GM19372 (cell line): ENCODE data around the gene OCIAD2.
"Not testable (repeated sequence)": the region's sequence is repeated elsewhere in the genome, so short reads cannot be mapped to it uniquely, and the experiment has no call there.

Experiments
- ATAC-seq: cut with Tn5 transposase; IDR thresholded peaks from one replicate; pipeline ENCODE4 v1.9.1; 2021; ENCODE audit warnings: mild to moderate bottlenecking, low read depth, moderate library complexity; ENCODE audit not compliant: unreplicated experiment

Gene OCIAD2

DNA sequence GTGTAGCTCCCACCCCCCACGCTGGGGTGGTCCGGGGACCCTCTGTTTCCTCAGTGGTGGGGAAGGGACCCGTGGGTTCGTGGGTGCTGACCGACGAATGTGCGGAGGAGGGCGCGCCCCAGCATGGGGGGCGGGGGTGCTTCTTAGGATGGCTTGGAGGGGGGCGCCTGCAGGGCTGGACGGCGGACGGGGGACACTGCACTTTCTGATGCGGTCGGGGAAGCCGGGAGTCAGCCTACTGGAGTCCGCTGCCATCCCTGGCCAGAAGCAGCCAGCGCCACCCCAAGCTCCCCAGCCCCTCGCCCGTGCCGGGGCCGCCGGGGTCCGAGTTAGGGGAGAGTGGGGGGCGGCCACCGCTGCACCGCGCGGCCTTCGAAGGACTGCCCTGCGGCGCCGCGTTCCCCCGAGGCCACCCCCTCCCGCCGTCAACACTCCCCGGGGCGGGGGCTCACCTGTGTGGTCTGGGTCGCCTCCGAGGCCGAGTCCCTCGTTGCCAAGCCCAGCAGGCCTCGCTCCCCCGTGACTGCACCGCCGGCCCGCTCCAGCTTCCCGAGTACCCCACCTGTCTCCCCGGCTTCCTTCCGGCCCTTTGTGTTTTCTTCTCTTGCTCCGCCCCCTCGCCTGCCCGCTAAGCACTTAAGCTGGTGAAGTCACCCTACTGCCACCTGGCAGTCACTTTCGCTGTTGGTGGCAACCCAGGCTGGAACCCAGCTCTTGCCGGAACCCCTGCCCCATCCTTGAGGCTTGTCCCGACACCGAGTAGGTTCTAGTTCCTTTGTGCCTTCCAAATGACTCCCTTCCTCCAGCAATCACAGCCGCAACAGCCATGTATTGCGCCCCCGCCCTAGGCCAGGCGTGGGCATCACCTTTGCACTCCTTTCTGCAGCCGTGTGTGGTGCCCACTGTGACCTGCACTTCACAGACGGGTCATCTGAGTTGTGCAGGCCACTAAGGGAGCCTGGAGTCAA, at the start of gene OCIAD2:
Gene OCIAD2, minus strand, starts transcription at position 569 of the 968 bp plus-strand sequence. CDS start 2,225 bp downstream, outside the sequence.
- peak; percentile 97 for ATAC-seq

GRCh38 chr4:48954314-48954713, 47.7 kb upstream of the OCIAD2 start:
- ATAC-seq, result no peak

DNA sequence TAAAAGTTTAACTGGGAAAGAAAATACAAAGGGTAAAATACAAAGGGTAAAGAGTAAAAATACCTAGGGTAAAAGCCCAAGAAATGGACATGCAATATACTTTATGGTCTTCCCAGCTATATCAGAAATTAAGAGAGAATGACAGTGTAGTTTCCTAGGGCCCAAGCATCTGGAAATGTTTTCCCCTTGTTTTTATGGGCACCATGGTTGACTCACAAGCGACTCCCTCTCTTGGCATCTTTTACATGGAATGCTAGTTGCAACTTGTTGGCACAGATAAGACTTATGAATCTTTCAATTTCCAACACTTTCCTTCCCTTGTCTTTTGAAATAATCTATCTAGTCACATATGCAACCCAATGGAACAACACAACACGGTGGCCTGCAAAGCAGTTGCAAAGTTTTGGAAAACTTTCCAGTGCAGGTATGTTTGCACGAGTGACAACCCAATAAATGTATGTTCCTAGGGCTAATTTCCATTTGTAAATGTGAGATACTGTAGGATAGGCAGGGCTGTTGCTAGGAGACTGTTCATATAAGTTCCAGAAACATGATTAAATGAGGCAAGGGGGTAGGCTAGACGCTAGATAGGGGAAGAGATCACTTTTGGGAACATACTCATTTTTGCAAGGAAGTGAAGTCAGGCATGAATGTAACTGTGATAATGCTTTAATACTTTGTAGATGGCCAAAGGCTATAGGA, 43.1 kb upstream of the OCIAD2 start:
- no peak for ATAC-seq

DNA sequence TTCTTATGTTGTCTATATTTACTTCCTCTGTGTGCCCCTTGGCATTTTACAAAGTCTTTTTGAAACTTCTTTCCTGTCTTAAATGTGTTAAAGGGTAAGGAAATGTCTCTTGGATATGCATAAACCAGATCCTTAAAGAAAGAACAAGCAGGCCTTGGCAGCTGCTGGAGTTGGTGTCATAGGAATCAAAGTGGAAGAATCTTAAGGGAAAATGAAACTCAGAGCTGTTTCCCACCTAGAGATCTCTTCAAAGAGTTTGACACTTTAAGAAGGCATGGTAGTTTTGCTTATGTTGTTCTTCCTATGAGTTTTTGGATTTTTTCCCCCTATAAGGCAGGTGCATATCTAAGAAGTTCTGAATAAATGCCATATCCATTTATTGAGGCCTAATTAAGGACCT, 42.5 kb upstream of the OCIAD2 start:
- ATAC-seq, result no peak

- no peak for ATAC-seq
Measured at GRCh38 chr4:48947731-48948130, 41.2 kb upstream of the OCIAD2 start.

GRCh38 chr4:48945981-48946380, 39.4 kb upstream of the OCIAD2 start:
- no peak for ATAC-seq

DNA sequence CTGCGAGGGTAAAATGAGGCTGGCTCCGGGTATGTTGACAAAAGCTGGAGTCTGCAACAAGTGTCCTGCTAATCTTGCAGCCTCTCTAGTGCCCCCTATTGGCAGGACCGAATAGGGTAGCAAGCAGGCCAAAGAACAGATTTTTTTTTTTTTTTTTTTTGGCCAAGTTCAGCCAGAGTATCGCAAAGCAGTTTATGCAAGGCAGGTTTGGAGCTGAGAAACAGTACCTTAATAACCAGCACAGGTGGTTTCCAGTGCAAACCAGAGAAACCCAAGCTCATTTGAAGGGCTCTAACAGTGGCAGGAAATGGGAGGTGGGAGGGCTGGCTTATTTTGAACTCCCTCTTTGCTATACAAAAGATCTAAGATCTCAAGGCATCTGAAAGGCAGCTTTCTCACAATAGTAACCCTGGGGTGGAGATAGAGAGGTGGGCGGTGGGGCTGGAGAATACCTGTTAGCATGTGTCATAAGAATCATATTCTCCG, 38.2 kb upstream of the OCIAD2 start:
- ATAC-seq, result no peak

DNA sequence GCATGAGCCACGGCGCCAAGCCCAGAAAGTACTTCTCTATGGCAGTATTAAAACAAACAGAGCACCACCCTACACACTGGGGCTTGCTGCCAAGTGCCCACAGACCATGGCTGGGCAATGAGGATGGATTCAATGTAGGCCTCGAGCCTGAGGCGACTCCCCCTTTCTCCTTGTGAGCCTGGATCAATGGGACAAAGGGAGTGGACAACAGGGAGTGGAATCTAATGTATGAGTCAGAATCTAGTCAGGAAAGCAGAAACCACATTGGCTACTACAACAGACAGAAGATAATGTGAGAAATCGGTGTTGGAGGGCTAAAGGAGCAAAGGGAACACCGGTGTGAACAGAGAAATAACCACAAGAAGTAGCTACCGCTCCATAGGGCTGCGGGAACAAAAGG, 37.7 kb upstream of the OCIAD2 start:
- no peak for ATAC-seq

GRCh38 chr4:48943387-48943786, 36.8 kb upstream of the OCIAD2 start:
- ATAC-seq, result no peak

GRCh38 chr4:48939785-48940184, 33.2 kb upstream of the OCIAD2 start:
- ATAC-seq, result no peak

DNA sequence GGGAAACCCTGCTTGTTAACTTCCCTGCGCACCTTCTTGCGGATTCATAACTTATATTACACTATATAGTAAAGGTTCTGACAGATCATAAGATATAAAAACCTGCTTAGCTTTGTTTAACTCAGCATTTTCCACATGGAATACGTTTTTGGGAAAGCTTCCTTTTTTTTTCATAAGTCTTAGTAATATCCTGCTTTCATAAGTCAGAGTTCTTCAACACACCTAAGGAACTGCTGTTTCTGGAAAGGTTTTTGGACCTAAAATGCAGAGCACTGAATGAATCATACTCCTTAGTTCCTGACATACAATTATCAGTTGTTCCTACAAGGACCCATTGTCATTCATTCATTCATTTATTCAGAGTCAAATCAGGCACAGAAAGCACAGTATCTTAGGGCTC, 32.3 kb upstream of the OCIAD2 start:
- ATAC-seq, result no peak

GRCh38 chr4:48937033-48937432, 30.5 kb upstream of the OCIAD2 start:
- no peak for ATAC-seq

- no peak for ATAC-seq
Measured at GRCh38 chr4:48931459-48931858, 24.9 kb upstream of the OCIAD2 start.

DNA sequence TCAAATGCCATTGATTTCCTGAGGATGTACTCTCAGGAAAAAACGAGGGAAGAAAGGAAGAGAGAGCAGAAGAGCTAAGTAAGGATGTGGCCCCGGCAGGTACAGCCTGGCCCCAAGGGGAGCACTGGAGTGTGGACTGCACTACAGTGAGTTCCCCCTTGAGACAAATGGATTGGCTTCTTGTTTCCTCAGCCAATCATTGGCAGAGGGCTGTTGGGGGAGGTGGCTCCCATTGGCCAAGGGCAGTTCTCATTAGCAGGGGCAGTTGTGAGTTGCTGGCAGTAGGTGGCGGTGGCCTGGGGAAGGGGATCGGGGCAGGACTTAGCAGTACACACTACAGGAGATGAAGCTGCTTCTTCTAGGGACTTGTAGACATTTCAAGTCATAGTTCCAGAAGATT, 24.1 kb upstream of the OCIAD2 start:
- no peak for ATAC-seq

DNA sequence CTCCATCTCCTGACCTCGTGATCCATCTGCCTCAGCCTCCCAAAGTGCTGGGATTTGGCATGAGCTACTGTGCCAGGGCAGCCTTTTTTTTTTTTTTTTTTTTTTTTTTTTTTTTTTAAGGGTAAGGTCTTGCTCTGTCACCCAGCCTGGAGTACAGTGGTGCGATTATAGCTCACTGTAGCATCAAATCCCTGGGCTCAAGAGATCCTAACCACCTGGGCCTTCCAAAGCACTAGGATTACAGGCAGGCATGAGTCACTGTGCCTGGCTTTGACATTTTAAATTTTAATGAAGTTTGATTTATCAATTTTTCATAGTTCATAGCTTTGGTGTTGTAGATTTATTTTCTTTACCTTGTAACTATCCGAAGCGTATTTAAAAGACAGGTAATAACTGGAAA, 17.8 kb upstream of the OCIAD2 start:
- no peak for ATAC-seq

- ATAC-seq, result not testable (repeated sequence)
Measured at GRCh38 chr4:48923065-48923464, 16.5 kb upstream of the OCIAD2 start.

- ATAC-seq, result no peak
Measured at GRCh38 chr4:48914311-48914710, 7.7 kb upstream of the OCIAD2 start.

DNA sequence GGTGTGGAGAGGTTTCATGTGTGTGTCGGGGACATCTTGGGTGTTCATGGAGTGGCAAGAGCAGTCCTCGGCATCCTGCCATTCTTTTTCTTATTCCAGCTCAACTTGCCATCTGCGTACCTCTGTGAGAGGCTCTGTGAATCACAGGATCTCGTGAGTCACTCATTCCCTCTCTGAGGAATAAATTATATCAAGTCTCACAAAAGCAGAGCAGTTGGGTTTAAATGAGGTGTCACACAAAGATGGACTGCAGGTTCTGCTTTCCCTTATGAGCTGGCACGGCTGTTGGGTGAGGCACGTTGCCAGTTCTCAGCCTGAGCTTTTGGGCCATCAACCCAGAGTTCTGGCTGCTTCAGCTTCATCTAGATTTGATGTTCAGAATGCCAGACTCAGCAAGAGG, 6.8 kb upstream of the OCIAD2 start:
- no peak for ATAC-seq

GRCh38 chr4:48912349-48912748, 5.8 kb upstream of the OCIAD2 start:
- no peak for ATAC-seq

GRCh38 chr4:48910511-48910910, 3.9 kb upstream of the OCIAD2 start:
- ATAC-seq, result no peak

GRCh38 chr4:48909697-48910096, 3.1 kb upstream of the OCIAD2 start:
- ATAC-seq, result no peak
